ENCODE data around the gene ZNF19.

The ZNF19 gene

DNA sequence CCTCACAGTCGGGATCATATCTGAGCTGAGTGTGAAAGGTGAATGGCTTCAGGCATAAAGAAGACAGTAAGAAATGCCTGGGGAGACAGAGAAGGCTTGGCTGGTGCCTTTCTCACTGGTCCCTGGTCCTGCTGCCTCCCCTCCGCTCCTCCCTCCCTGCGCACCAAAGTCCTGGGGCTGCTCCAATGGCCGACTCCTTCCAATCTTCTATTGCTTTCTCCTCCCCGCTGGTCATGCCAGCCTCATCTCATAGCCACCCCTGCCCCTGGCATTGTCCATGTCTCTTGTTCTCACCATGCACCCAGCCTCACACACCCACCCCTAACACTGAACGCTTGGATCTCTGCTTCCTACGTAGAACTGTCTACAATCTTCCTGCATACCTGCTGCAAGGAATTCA, 65.3 kb downstream of the ZNF19 start:
- H3K27me3 Mint-ChIP-seq: peaks cover 48% of the 10 kb centered on the region
- H3K27ac Mint-ChIP-seq: no peak overlapping the region

More for the DNA sequence above, 65.3 kb downstream of the ZNF19 start:
- H3K36me3 Mint-ChIP-seq (ENCODE audit: low read depth): no peaks in the 10 kb centered on the region
- H3K9me3 Mint-ChIP-seq: no peaks in the 10 kb centered on the region
- H3K4me1 Mint-ChIP-seq (ENCODE audit: low read depth): peaks cover 6% of the 10 kb centered on the region
- no peak overlapping the region for H3K4me3 Mint-ChIP-seq

Data from stimulated activated naive CD8-positive, alpha-beta T cell treated with anti-CD3 and anti-CD28 coated beads, Interleukin-15, Interleukin-2, amounts not matched to agents 100 ng/mL and 50 ng/mL, for 24 hours (primary cell).